HEK293T (cell line): ENCODE data around the gene ADAMTS17.

Source experiments
- ARNT ChIP-seq: fragments of 450-650 bp; IDR thresholded peaks from 2 replicates; pipeline ENCODE4 v1.6.1; 2017; ENCODE audit warnings: mild to moderate bottlenecking
- BHLHE40 ChIP-seq: fragments of 450-650 bp; IDR thresholded peaks from 2 replicates; pipeline ENCODE4 v1.6.1; 2016; ENCODE audit warnings: mild to moderate bottlenecking, moderate library complexity, borderline replicate concordance
- CTBP1 ChIP-seq: fragments of 450-650 bp; IDR thresholded peaks from 2 replicates; pipeline ENCODE4 v1.6.1; 2016; ENCODE audit warnings: borderline replicate concordance
- ELF4 ChIP-seq: fragments of 450-650 bp; IDR thresholded peaks from 2 replicates; pipeline ENCODE4 v1.6.1; 2017; ENCODE audit warnings: antibody characterized with exemption
- FOXA1 ChIP-seq: fragments of 450-650 bp; IDR thresholded peaks from 2 replicates; pipeline ENCODE4 v1.6.1; 2016; ENCODE audit warnings: mild to moderate bottlenecking
- LEF1 ChIP-seq: fragments of 450-650 bp; IDR thresholded peaks from 2 replicates; pipeline ENCODE4 v1.6.1; 2017; ENCODE audit warnings: mild to moderate bottlenecking, borderline replicate concordance
- NFRKB ChIP-seq: fragments of 450-650 bp; IDR thresholded peaks from 2 replicates; pipeline ENCODE4 v1.6.1; 2016; ENCODE audit warnings: mild to moderate bottlenecking, moderate library complexity
- SP1 ChIP-seq: fragments of 450-650 bp; IDR thresholded peaks from 2 replicates; pipeline ENCODE4 v1.6.1; 2017
- SUZ12 ChIP-seq: fragments of 450-650 bp; IDR thresholded peaks from 2 replicates; pipeline ENCODE4 v1.6.1; 2016; ENCODE audit warnings: mild to moderate bottlenecking
- TARDBP ChIP-seq: fragments of 450-650 bp; IDR thresholded peaks from 2 replicates; pipeline ENCODE4 v1.6.1; 2016
- ZNF384 ChIP-seq: fragments of 450-650 bp; IDR thresholded peaks from 2 replicates; pipeline ENCODE4 v1.6.1; 2016
- TF ChIP-seq, protein P1 (sequence below): fragments of 450-650 bp; IDR thresholded peaks from 2 replicates; pipeline ENCODE4 v1.6.1; 2016

DNA sequence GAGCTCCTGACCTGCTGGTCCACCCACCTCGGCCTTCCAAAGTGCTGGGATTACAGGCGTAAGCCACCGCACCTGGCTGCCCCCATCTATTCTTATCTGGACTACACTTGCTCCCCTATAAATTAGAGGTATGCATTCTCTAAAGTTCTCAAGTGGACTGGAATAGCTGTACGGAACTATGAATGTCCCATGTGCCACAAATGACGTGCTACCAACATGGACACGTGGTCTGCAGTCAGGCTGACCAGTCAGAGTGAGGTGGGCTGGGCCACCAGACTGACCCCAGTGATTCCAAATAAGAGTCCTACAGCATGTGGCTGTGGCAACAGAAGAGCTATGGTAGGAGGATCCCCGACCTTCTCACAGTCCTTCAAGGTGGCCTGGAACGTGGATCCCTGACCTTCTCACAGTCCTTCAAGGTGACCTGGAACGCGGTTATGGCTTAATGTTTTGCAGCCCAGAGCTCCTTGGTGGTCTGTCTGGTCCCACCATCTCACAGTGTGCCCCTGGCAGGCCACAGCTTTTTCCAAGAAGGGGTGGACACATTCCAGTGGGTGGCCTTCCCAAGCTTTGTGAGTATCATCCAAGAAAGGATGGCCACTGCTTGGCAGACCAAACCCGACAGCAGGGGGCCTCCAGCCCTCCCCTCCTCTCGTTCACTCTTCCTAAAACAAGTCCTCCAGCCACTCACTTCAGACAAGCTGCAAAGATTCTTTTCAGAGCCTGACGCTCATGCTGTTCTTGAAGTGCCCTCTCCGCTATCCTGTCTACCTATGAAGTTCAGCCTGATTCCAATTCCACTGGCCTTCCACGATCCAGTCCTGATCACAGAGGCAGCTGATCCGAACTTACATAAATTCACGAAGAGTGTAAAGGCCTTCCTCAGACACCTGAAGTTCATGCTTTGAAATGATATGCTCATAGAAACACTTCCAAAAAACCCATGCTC lies 4.4 kb downstream of the ADAMTS17 start:
- TF ChIP-seq ARNT: no peak
- no peak for TF ChIP-seq CTBP1
- no peak for TF ChIP-seq NFRKB
- TF ChIP-seq FOXA1: no peak
- TF ChIP-seq TARDBP: no peak
- TF ChIP-seq LEF1: no peak
- TF ChIP-seq BHLHE40: no peak
- no peak for TF ChIP-seq SP1
- TF ChIP-seq SUZ12: no peak
- TF ChIP-seq, protein P1, sequence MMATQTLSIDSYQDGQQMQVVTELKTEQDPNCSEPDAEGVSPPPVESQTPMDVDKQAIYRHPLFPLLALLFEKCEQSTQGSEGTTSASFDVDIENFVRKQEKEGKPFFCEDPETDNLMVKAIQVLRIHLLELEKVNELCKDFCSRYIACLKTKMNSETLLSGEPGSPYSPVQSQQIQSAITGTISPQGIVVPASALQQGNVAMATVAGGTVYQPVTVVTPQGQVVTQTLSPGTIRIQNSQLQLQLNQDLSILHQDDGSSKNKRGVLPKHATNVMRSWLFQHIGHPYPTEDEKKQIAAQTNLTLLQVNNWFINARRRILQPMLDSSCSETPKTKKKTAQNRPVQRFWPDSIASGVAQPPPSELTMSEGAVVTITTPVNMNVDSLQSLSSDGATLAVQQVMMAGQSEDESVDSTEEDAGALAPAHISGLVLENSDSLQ: no peak
- TF ChIP-seq ELF4: no peak
- TF ChIP-seq ZNF384: no peak
